ENCODE data around the gene CST11.

The CST11 gene

DNA sequence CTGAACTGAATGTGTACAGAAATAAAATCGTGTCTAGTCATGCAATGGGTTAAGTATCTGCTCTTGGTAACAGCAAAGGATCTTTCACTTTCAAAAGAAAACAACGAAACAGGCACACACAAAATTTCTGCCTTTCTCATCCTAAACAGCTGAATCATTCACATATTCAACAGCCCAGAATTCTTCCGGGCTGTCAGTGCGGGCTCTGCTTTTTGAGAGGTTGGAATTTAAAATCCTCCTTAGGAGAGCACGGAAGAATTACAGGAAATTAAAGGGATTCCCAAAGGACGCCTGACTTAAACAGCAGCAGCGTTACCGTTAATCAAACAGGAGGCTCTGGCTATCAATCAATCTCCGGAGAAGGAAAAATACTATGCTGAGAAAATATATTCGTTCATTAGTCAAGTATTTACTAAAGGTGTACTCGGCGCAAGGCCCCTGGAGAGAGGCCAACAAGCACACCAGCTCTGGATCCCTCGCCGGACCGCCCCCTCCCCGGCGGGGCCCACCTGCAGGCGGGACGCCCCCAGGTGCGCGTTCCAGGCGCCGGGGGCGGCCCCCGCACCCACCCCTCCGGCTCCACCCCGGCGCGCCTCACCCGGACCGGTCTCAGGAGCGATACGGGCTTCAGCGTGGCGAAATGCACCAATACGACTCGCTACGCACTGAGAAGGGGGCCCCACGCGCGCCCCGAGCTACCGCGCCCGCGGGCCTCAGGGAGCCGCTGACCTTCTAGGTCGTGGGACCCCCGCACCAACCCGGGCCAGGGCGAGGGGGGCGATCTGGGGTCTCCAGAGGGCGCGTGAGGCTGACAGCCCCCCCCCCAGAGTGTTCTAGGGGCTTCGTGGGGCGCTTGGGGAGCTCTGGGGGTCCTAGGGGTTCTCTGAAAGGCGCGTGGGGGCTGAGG is 32.4 kb downstream of the CST11 start:
- DNase-seq (ENCODE audit: low read depth), result peak; percentile 49

DNA sequence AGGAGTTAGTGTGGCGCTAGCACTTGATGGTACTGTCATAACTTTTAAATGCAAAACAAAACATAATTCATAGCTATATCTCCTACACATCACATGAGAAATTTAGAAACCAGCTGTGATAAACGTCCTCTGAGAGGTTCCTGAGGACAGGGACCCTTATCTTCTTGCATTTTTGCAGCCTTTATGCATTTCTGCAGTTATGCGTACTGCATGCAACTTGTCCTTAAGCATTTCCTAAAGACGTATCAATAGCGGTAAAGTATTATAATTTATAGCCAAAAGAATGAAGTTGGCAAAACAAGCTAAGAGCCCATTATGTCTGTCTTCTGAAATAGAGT is 33.0 kb downstream of the CST11 start:
- no peak for DNase-seq (ENCODE audit: low read depth)

- no peak for DNase-seq (ENCODE audit: low read depth)
These were observed 34.8 kb downstream of the CST11 start for GRCh38 chr20:23417861-23418260.

DNA sequence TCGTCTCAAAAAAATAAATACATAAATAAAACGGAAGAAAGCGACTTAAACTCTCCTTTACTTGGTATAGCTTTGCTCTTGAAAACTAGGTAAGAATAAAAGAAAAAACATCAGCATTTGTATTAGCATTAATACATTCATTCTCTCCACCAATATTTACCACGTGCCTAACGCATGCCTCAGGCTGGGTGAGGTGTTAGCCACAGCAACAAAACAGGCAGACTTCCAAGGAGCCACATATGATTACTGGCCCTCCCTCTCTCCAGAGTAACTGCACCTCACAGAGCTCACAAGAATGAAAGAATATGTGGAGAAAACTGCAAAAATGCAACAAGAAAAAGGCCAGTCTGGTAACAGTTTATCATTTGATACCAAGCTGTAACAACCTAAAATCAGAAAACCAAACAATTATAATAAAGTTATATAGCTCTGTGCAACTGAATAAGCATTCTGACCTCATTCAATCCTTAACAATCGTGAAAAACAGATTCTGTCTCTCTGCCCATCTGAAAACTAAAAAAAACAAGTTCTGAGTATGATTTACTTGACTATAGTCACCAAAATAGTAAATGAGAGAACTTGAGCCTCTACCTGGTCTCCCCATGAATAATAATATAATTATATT is 36.6 kb downstream of the CST11 start:
- DNase-seq (ENCODE audit: low read depth), result no peak

- DNase-seq (ENCODE audit: low read depth), result no peak
These were observed 37.1 kb downstream of the CST11 start for GRCh38 chr20:23415555-23415954.

GRCh38 chr20:23414526-23415188 is 38.0 kb downstream of the CST11 start:
- no peak for DNase-seq (ENCODE audit: low read depth)

GRCh38 chr20:23413862-23414422 is 38.7 kb downstream of the CST11 start:
- DNase-seq (ENCODE audit: low read depth), result no peak

DNA sequence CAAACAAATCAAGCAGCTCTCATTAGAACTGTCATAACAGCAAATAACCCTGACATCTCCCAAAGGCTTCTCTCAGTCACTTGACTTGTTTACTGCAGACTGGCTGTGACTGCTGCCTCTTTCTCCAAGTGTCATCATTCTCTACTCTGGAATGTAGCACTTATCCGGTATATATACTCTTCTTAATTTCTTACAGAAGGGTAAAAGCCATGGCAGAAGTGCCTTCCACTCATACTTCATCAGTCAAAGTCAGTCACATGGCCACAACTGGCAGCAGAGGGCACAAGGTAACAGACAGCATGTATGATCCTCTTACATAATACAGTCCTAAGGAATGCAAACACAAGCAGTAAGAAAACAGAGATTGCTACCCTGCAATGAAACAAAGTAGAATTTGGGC is 40.6 kb downstream of the CST11 start:
- no peak for DNase-seq (ENCODE audit: low read depth)

DNA sequence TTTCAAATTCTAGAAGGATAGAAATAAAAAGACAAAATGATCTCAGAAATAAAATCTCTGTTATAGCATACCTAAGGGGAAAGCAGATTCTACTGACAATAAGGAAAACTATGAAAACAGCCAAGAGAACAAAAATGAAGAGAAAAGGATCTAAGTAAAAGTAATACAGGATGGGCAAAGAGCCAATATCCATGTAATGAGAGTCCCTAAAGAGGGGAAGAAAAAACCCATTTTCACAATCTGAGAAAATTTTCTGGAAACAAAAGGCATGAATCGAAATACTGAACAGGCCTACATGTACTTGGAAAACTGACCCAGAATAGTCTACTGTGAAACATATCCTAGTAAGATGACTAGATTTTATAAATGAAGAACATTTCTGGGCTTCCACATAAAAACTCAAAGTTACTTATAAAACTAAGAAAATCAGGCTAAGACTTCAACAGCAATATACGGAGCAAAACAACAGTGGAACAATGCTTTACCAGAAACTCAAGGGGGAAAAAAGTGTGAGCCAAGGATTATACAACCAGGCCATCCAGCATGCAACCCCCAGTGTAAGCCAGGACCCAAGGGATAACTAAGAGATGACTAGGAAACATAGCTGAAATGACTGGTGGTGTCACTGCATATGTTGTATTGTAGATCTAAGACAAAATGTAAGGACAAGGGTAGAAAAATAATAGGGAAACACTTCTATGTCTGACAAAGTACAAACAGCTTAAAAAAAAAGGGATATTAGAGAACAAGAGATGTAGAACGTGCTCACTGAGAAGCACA is 41.6 kb downstream of the CST11 start:
- DNase-seq (ENCODE audit: low read depth), result no peak

DNA sequence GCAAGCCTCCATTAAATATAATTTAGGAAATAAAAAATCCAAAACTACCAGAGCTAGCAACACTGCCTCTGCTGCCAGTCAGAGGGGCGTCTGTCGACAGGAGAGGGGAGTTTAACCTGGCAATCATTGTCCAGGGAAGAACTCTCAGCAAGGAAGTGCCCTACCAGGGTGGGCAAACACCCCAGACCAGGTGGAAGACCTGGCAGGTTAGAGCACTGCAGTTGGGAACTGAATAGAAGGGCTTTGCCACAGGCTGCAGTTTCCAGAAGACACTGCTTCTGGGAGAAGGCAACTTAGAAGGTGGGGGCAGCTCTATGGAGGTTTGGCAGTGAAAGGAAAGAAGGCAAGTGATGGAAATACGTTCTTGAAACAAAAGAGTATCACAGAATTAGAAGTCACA is 42.9 kb downstream of the CST11 start:
- no peak for DNase-seq (ENCODE audit: low read depth)

DNA sequence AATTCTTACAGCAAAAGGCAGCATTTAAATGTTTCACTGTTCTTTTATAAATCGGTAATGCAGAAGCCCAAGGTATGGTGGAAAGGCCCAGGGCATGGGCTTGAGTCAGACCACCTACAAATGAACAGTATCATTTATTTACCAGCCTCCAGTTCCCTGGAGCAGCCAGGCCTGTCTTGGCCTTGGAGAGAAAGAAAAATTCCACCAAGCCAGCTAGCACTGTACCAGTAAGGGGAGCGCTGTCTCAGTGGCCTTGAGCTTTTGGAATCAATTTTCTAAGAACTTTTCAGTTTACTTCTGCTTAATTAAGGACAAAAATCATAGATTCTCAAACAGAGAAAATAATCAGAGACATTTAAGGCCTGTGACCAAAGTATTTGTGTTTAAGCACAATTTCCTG is 43.7 kb downstream of the CST11 start:
- DNase-seq (ENCODE audit: low read depth), result no peak

DNA sequence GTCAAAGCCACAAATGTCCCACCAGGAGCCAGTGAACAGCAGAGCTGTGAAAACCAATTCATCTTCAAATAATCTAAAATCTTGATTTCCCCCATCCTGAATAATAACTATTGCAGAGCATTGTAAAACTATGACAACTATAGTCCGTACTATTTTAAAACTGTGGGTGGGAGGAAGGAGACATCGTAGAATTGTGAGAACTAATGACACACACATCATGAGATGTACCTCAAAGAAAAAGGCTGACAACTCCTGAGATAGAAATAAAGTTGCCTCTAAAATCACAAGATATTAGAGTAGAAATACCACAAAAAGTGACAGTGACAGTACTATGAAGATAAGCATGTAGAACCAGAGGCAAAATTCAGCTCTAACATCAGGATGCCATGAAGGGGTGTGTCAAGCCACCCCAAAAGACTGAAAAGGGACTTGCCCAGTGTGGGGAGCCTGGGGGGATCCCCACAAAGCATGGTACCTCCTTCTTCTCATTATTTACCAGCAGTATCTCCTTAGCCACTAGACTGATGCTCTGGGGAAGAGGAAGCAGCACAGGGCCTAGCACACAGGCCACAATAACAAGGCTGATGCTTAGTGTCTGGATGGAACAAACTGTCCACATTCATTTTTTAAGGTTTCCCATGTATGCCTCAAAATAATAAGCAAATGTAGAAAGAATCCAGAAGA is 44.8 kb downstream of the CST11 start:
- DNase-seq (ENCODE audit: low read depth), result no peak

GRCh38 chr20:23406880-23407279 is 45.8 kb downstream of the CST11 start:
- DNase-seq (ENCODE audit: low read depth), result no peak

DNA sequence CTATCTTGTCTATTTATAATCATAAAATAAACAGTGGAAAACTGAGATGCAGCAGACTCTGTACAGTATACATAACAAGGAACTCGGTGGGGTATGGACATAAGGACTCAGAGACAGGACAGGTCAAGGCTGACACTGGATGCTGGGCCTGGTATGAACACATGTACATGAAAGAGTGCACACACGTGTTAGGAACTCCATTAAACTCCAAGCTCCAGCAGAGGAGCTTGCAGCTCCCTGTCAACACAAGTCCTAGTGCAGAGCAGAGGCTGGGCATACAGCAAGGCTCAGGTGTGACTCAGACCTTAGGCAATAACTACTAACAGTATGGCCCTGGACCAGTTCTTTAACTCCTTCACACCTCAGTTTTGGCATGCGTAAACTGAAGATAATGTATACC is 48.5 kb downstream of the CST11 start:
- no peak for DNase-seq (ENCODE audit: low read depth)

DNA sequence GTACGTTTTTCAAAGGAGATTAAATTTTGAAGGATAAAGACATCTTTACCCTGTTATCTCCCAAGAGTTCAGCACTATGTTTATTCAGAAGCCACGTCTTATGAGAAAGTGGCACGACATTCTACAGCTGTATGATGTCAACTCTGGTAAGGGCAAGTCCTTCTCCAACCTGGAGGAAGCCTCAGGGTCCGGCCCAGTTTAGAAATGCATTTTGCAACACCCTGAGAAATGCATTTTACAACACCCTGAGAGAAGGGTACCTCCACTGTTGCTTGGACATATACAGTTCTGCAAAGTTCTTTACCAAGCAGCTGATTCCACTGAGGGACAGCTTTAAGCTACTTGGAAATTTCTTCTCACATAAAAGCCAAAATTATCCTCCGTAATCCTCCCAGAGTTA is 48.9 kb downstream of the CST11 start:
- DNase-seq (ENCODE audit: low read depth), result no peak

DNA sequence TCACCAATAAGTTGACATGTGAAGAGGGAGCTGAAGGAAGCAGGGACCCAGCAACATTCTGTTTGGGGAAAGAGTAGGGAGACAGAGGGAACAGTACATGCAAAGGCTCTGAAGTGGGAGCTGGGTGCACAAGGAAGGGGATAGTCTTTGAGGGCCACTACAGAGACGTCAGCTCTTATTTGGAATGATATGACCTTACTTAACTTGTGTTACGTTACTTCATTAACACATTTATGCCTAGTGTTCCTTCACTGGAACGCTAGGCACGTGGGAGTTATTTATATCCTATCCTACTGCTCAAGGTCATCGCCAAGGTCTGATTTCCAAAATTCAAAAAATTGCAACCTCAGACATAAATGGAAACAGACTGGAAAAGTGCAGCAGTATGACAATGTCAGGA is 51.6 kb downstream of the CST11 start:
- DNase-seq (ENCODE audit: low read depth), result no peak
